Nephron (organoid): Measurements from ENCODE around the gene VSTM2B.
A peak's percentile ranks its signal among the peaks of the same experiment; 100 is the strongest.

Source experiments
- H3K27ac Mint-ChIP-seq, 3 experiments: 2 replicates each; pipeline ENCODE4 v1.8.0; 2020; ENCODE audit warnings: mixed read lengths in 3 of 3, mild to moderate bottlenecking in 2 of 3, moderate library complexity in 1 of 3
- H3K27me3 Mint-ChIP-seq: 2 replicates; pipeline ENCODE4 v1.8.0; 2021; ENCODE audit warnings: low read depth, mild to moderate bottlenecking, moderate library complexity, mixed read lengths
- H3K36me3 Mint-ChIP-seq: 2 replicates; pipeline ENCODE4 v1.8.0; 2020; ENCODE audit warnings: low read depth, mixed read lengths
- H3K4me1 Mint-ChIP-seq: 2 replicates; pipeline ENCODE4 v1.8.0; 2020; ENCODE audit warnings: mixed read lengths
- H3K4me3 Mint-ChIP-seq, 3 experiments: 2 replicates each; pipeline ENCODE4 v1.8.0; 2020; ENCODE audit warnings: mild to moderate bottlenecking in 3 of 3, mixed read lengths in 3 of 3, moderate library complexity in 2 of 3
- H3K9me3 Mint-ChIP-seq: 2 replicates; pipeline ENCODE4 v1.8.0; 2020; ENCODE audit warnings: mixed read lengths
- TF ChIP-seq, protein P1 (sequence below), 3 experiments: fragments of 200-600 bp; sonication (generic); IDR thresholded peaks; one replicate each; pipeline ENCODE4 v1.5.0; 2021; ENCODE audit warnings: antibody characterized with exemption in 3 of 3; ENCODE audit not compliant: unreplicated experiment in 3 of 3

The VSTM2B gene

DNA sequence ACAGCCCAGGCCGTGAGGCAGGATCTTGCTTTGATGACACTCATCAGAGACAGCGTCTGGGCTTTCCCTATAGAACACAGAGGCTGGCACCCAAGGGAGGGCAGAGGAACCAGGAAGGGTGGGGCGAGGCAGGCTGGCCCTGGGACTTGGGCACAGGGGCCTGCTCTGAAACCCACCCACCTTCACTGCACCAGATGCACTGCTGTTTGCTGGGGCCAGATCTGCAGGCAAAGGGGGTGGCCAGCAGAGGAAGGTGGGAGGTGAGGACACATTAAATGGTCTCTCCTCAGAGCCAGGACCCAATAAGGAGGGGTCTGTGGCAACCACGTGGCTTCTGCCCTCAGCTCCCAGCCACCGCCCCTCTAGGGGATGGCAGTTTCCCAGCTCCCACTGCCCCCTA is 6.6 kb upstream of the VSTM2B start:
- H3K27ac Mint-ChIP-seq = no peak overlapping the region
- H3K27me3 Mint-ChIP-seq = peaks cover 82% of the 10 kb centered on the region
- H3K36me3 Mint-ChIP-seq = no peaks in the 10 kb centered on the region
- H3K9me3 Mint-ChIP-seq = peaks cover 2% of the 10 kb centered on the region
- H3K4me3 Mint-ChIP-seq = no peak overlapping the region
- TF ChIP-seq, protein P1, sequence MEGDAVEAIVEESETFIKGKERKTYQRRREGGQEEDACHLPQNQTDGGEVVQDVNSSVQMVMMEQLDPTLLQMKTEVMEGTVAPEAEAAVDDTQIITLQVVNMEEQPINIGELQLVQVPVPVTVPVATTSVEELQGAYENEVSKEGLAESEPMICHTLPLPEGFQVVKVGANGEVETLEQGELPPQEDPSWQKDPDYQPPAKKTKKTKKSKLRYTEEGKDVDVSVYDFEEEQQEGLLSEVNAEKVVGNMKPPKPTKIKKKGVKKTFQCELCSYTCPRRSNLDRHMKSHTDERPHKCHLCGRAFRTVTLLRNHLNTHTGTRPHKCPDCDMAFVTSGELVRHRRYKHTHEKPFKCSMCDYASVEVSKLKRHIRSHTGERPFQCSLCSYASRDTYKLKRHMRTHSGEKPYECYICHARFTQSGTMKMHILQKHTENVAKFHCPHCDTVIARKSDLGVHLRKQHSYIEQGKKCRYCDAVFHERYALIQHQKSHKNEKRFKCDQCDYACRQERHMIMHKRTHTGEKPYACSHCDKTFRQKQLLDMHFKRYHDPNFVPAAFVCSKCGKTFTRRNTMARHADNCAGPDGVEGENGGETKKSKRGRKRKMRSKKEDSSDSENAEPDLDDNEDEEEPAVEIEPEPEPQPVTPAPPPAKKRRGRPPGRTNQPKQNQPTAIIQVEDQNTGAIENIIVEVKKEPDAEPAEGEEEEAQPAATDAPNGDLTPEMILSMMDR (IDR thresholded peaks at IDR 0.05; ENCODE audit: unreplicated experiment in 3 of 3) = no peak
- H3K4me1 Mint-ChIP-seq = no peaks in the 10 kb centered on the region

GRCh38 chr19:29519931-29520330 is 5.9 kb upstream of the VSTM2B start:
- TF ChIP-seq, protein P1 (IDR thresholded peaks at IDR 0.05; ENCODE audit: unreplicated experiment in 3 of 3) = no peak

DNA sequence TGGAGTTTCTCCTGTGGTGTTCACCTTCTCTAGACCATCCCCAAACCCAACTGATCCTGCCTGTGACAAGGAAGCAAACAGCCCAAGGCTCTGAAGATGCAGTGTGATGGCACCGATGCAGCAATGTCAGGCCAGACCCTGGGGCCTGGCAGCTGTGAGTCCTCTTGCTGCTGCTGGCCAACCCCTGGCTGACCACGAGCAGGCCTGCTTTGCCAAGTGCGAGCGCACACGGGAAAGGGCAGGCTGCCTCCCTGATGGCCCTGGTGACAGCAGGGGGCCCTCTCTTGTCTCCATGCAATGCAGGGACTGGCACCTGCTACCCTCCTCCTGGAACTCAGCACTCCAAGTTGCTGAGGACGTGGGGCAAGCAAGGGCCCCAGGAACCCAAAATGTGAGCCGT is 5.4 kb upstream of the VSTM2B start:
- peaks cover 83% of the 10 kb centered on the region for H3K27me3 Mint-ChIP-seq
- H3K4me3 Mint-ChIP-seq = no peak overlapping the region
- TF ChIP-seq, protein P1 (IDR thresholded peaks at IDR 0.05; ENCODE audit: unreplicated experiment in 3 of 3) = no peak
- no peaks in the 10 kb centered on the region for H3K36me3 Mint-ChIP-seq
- no peaks in the 10 kb centered on the region for H3K4me1 Mint-ChIP-seq
- peaks cover 2% of the 10 kb centered on the region for H3K9me3 Mint-ChIP-seq
- no peak overlapping the region for H3K27ac Mint-ChIP-seq

More at GRCh38 chr19:29519931-29520330, 5.9 kb upstream of the VSTM2B start:
- Mint-ChIP-seq H3K27me3 (peaks cover 84% of the 10 kb centered on the region), H3K4me1 (no peaks in the 10 kb centered on the region), H3K9me3 (peaks cover 2% of the 10 kb centered on the region), H3K4me3 (no peak overlapping the region), H3K27ac (no peak overlapping the region), H3K36me3 (no peaks in the 10 kb centered on the region)

DNA sequence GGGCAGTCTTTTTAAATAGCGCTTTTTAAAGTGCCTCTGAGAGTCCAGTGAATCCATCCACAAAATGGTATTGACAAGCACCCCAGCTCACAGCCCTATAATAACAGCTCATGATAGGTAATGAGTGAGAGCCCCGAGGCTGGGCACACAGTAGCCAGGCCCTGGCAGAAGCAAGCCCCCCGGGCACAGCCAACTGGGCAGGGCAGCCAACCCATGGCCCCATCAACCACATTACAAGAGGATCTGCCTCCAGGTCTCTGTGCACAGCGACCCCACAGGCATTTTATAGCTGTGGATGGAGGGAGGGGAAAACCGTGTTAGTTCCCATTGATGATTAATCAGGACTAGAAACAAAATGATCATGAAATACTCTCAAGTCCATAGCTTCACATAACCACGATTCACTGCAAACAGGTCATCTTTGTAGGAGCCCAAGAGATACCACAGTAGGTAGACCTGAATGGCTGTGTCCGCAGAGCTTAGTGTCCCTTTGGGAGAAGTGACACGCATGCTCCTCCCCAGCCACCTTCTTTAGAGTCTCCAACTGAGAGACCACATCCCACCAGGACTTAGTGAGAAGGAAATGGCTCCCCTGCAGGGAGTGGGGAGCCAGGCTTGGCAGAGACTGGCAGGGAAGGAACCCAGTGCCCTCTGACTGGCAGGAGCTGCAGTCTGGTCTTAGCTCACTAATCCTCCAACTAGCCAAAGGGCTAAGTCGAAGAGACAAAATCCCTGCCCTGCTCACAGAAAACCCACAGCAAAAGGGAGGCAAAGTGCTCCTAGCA is 4.3 kb upstream of the VSTM2B start:
- H3K4me1 Mint-ChIP-seq = no peaks in the 10 kb centered on the region
- H3K4me3 Mint-ChIP-seq = no peak overlapping the region
- TF ChIP-seq, protein P1 (IDR thresholded peaks at IDR 0.05; ENCODE audit: unreplicated experiment in 3 of 3) = no peak

GRCh38 chr19:29523568-29523967 is 2.2 kb upstream of the VSTM2B start:
- H3K27me3 Mint-ChIP-seq = peaks cover 90% of the 10 kb centered on the region
- H3K9me3 Mint-ChIP-seq = peaks cover 2% of the 10 kb centered on the region
- peaks cover 10% of the 10 kb centered on the region for H3K4me1 Mint-ChIP-seq
- TF ChIP-seq, protein P1 (IDR thresholded peaks at IDR 0.05; ENCODE audit: unreplicated experiment in 3 of 3) = no peak
- peak overlapping the region in 2 of 3 experiments; percentile 1 to 2 for H3K4me3 Mint-ChIP-seq
- H3K36me3 Mint-ChIP-seq = no peaks in the 10 kb centered on the region
- H3K27ac Mint-ChIP-seq = no peak overlapping the region

More for the DNA sequence above, 4.3 kb upstream of the VSTM2B start:
- peaks cover 2% of the 10 kb centered on the region for H3K9me3 Mint-ChIP-seq
- H3K27me3 Mint-ChIP-seq = peaks cover 78% of the 10 kb centered on the region
- no peak overlapping the region for H3K27ac Mint-ChIP-seq
- no peaks in the 10 kb centered on the region for H3K36me3 Mint-ChIP-seq
